Cardiac fibroblast (primary cell): ENCODE measurements around the gene MAGEA4.
A peak's percentile ranks its signal among the peaks of the same experiment; 100 is the strongest.

Source experiments
- DNase-seq, 2 donors: peaks; one replicate each; pipeline versions ENCODE4 v3.0.0 to v3.0.0-alpha.2; 2010; ENCODE audit warnings: low read depth in 2 of 2
- H3K4me3 ChIP-seq, 2 donors: replicated peaks in 1 of 2; 1 replicate in 1 of 2; 2 replicates in 1 of 2; pipeline ENCODE4 v1.5.1; 2011; ENCODE audit warnings: low read depth in 2 of 2, low read length in 2 of 2, mild to moderate bottlenecking in 2 of 2, moderate library complexity in 1 of 2
- CTCF ChIP-seq: IDR thresholded peaks from one replicate; pipeline ENCODE4 v1.5.1; 2011; ENCODE audit warnings: low read depth, mild to moderate bottlenecking, low read length, inconsistent platforms

MAGEA4 gene

GRCh38 chrX:151954730-151955129 lies 42.0 kb downstream of the MAGEA4 start:
- no peak for DNase-seq
- no peak for TF ChIP-seq CTCF
- H3K4me3 ChIP-seq = no peak overlapping the region

DNA sequence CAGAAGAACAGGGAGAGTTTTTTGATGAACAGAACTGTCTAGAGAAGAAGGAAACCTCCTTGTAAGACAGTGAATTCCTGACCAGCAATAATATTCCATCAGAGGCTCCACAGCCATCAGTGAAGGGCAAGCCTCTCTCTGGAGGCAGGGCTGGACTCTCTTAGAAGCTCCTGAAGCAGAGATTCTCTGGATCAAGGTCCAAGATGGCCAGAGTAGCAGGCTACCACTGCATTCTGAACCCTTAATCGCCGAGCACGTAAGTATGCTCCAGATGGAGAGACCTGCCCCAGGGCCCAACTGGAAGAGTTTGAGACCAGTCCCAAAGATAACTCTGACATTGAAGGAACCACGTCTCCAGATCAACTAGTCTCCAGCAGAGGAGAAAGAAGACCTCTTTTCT lies 45.4 kb downstream of the MAGEA4 start:
- no peak for DNase-seq
- H3K4me3 ChIP-seq = no peak overlapping the region
- no peak for TF ChIP-seq CTCF

GRCh38 chrX:151962034-151962433 lies 49.3 kb downstream of the MAGEA4 start:
- no peak overlapping the region for H3K4me3 ChIP-seq
- no peak for DNase-seq
- TF ChIP-seq CTCF = no peak

DNA sequence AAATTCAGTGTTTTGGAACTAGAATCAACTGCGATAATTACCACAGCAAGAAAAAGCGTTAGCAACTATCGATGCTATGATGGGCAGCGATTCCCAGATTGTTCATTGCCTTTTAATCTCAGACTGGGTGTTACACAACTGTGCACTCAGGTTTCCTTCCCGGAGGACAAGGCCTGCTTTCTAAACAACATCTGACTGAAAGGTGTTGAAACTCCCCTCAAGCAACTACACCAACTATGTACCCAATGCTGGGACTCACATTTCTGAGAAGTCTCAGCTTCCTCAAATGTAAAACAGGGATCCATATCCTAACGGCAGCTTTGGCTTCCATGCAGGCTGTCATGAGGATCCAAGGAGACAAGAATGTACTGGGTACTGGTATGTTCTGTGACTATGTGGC lies 53.5 kb downstream of the MAGEA4 start:
- DNase-seq = no peak
- no peak overlapping the region for H3K4me3 ChIP-seq
- TF ChIP-seq CTCF = no peak

- DNase-seq = peak in 1 of 2 donors; percentile 5
- TF ChIP-seq CTCF = no peak
- H3K4me3 ChIP-seq = no peak overlapping the region
These were observed 57.3 kb downstream of the MAGEA4 start for GRCh38 chrX:151970027-151970426.

- TF ChIP-seq CTCF = no peak
- H3K4me3 ChIP-seq = no peak overlapping the region
- DNase-seq = peak; percentile 91 to 95
These were observed 58.0 kb downstream of the MAGEA4 start for GRCh38 chrX:151970661-151971060.

- peak overlapping the region; percentile 66 to 75 for H3K4me3 ChIP-seq
- TF ChIP-seq CTCF = no peak
- peak in 1 of 2 donors; percentile 5 for DNase-seq
These were observed 60.5 kb downstream of the MAGEA4 start for GRCh38 chrX:151973060-151973661.
